Smooth muscle cell (in vitro differentiated cells): Measurements from ENCODE around the gene FBXL17. TPM values are rescaled to one million over a fixed set of nuclear protein-coding genes. Genes with fewer than 3 reads are reported as not detected.

ENCODE experiments used
- DNase-seq: peaks from one replicate; lab custom pipeline; 2025; ENCODE audit not compliant: unreplicated experiment; lab: John Stamatoyannopoulos, UW
- H2AFZ ChIP-seq: fragments of 200-600 bp; sonication (generic); 2 replicates; pipeline ENCODE4 v1.6.0; 2016; ENCODE audit warnings: antibody characterized with exemption, low read depth, mild to moderate bottlenecking
- H3F3A ChIP-seq: fragments of 200-600 bp; sonication (generic); 2 replicates; pipeline ENCODE4 v1.6.0; 2017; ENCODE audit warnings: antibody characterized with exemption, low read depth
- H3K27ac ChIP-seq: fragments of 200-600 bp; sonication (generic); 2 replicates; pipeline ENCODE4 v1.5.1; 2016; ENCODE audit warnings: low read depth, mild to moderate bottlenecking
- H3K27me3 ChIP-seq: fragments of 200-600 bp; sonication (generic); 2 replicates; pipeline ENCODE4 v1.6.1; 2016; ENCODE audit warnings: low read depth, mild to moderate bottlenecking
- H3K36me3 ChIP-seq: fragments of 200-600 bp; sonication (generic); 2 replicates; pipeline ENCODE4 v1.5.1; 2016; ENCODE audit warnings: low read depth
- H3K4me1 ChIP-seq: fragments of 200-600 bp; sonication (generic); 2 replicates; pipeline ENCODE4 v1.5.1; 2016; ENCODE audit warnings: low read depth
- H3K4me2 ChIP-seq: fragments of 200-600 bp; sonication (generic); 2 replicates; pipeline ENCODE4 v1.6.0; 2016; ENCODE audit warnings: mild to moderate bottlenecking
- H3K4me3 ChIP-seq: fragments of 200-600 bp; sonication (generic); 2 replicates; pipeline ENCODE4 v1.5.1; 2016; ENCODE audit warnings: mild to moderate bottlenecking
- H3K79me2 ChIP-seq: fragments of 200-600 bp; sonication (generic); 2 replicates; pipeline ENCODE4 v1.6.0; 2016; ENCODE audit warnings: low read depth, mild to moderate bottlenecking
- H3K9ac ChIP-seq: fragments of 200-600 bp; sonication (generic); 2 replicates; pipeline ENCODE4 v1.6.0; 2016; ENCODE audit warnings: low read depth
- H3K9me3 ChIP-seq: fragments of 200-600 bp; sonication (generic); replicated peaks from 2 replicates; pipeline ENCODE4 v1.5.1; 2016; ENCODE audit warnings: low read depth
- H4K20me1 ChIP-seq: fragments of 200-600 bp; sonication (generic); 2 replicates; pipeline ENCODE4 v1.6.0; 2016; ENCODE audit warnings: low read depth
- CTCF ChIP-seq: fragments of 200-600 bp; sonication (generic); IDR thresholded peaks from 2 replicates; pipeline ENCODE4 v1.5.1; 2017; ENCODE audit warnings: borderline replicate concordance, mild to moderate bottlenecking, antibody characterized with exemption; ENCODE audit not compliant: insufficient read depth, poor library complexity, severe bottlenecking
- WGBS: methylation state at CpG from one replicate; pipeline ENCODE4 v1.1.7; 2016; ENCODE audit warnings: low lambda C conversion rate; 5-methylcytosine and 5-hydroxymethylcytosine counted together
- polyA plus RNA-seq: library from polyadenylated mRNA; unstranded; fragments of >200 nt; fragmentation: Nextera tagmentation; extraction: Ambion mirVana; gene quantifications from 2 replicates; pipeline ENCODE4 v1.2.1, GENCODE V29; 2016
- total RNA-seq: library from RNA; depleted of rRNA; stranded (reverse); fragments of >200 nt; gene quantifications from 2 replicates; pipeline ENCODE4 v1.2.3, GENCODE V29; 2014

FBXL17 gene
- total and polyA plus RNA-seq, 2 experiments from 2014 or later, result 5.4 to 16.0 TPM

GRCh38 chr5:108356286-108356685 lies 25.6 kb downstream of the FBXL17 start:
- H3K9ac ChIP-seq, result no peak overlapping the region
- no peak for TF ChIP-seq CTCF
- H3K9me3 ChIP-seq, result no peaks in the 10 kb centered on the region
- no peaks in the 10 kb centered on the region for H3K27me3 ChIP-seq
- DNase-seq, result no peak
- H2AFZ ChIP-seq, result no peak overlapping the region
- H3K4me1 ChIP-seq, result no peaks in the 10 kb centered on the region
- H3K36me3 ChIP-seq, result no peaks in the 10 kb centered on the region
- no peak overlapping the region for H3K27ac ChIP-seq
- H3K4me3 ChIP-seq, result no peak overlapping the region
- 100% methylated on average over 1 of the region's 1 CpG for WGBS
- no peaks in the 10 kb centered on the region for H3F3A ChIP-seq
- H3K79me2 ChIP-seq, result no peaks in the 10 kb centered on the region
- H3K4me2 ChIP-seq, result no peak overlapping the region
- H4K20me1 ChIP-seq, result no peaks in the 10 kb centered on the region

GRCh38 chr5:108353087-108353486 lies 28.8 kb downstream of the FBXL17 start:
- Histone ChIP-seq H3K27ac (no peak overlapping the region), H3K4me3 (no peak overlapping the region), H3K27me3 (no peaks in the 10 kb centered on the region), H3K79me2 (no peaks in the 10 kb centered on the region), H3K9me3 (no peaks in the 10 kb centered on the region), H3K9ac (no peak overlapping the region), H4K20me1 (no peaks in the 10 kb centered on the region), H3K4me1 (no peaks in the 10 kb centered on the region), H3K36me3 (no peaks in the 10 kb centered on the region), H3F3A (no peaks in the 10 kb centered on the region), H2AFZ (no peak overlapping the region), H3K4me2 (no peak overlapping the region)
- DNase-seq, result no peak
- 95% methylated on average over 3 of the region's 3 CpGs for WGBS
- no peak for TF ChIP-seq CTCF

- no peak overlapping the region for H3K9ac ChIP-seq
- 88% methylated on average over 2 of the region's 2 CpGs for WGBS
- H2AFZ ChIP-seq, result no peak overlapping the region
- no peak overlapping the region for H3K4me2 ChIP-seq
- H4K20me1 ChIP-seq, result peaks cover 5% of the 10 kb centered on the region
- no peak overlapping the region for H3K27ac ChIP-seq
- H3K79me2 ChIP-seq, result no peaks in the 10 kb centered on the region
- no peak overlapping the region for H3K4me3 ChIP-seq
- no peaks in the 10 kb centered on the region for H3F3A ChIP-seq
- no peaks in the 10 kb centered on the region for H3K4me1 ChIP-seq
- H3K9me3 ChIP-seq, result no peaks in the 10 kb centered on the region
- peak; percentile 51 for TF ChIP-seq CTCF
- no peak for DNase-seq
- H3K36me3 ChIP-seq, result no peaks in the 10 kb centered on the region
- no peaks in the 10 kb centered on the region for H3K27me3 ChIP-seq
Measured at GRCh38 chr5:108345541-108346171, 36.2 kb downstream of the FBXL17 start.

GRCh38 chr5:108344103-108344822 lies 37.6 kb downstream of the FBXL17 start:
- no peaks in the 10 kb centered on the region for H3K27me3 ChIP-seq
- no peak overlapping the region for H3K4me2 ChIP-seq
- DNase-seq, result no peak
- H3K9me3 ChIP-seq, result no peaks in the 10 kb centered on the region
- no peak overlapping the region for H3K27ac ChIP-seq
- H3K9ac ChIP-seq, result no peak overlapping the region
- H3F3A ChIP-seq, result no peaks in the 10 kb centered on the region
- WGBS, result 94% methylated on average over 5 of the region's 5 CpGs
- peaks cover 5% of the 10 kb centered on the region for H4K20me1 ChIP-seq
- no peaks in the 10 kb centered on the region for H3K36me3 ChIP-seq
- H3K4me3 ChIP-seq, result no peak overlapping the region
- H2AFZ ChIP-seq, result no peak overlapping the region
- no peaks in the 10 kb centered on the region for H3K4me1 ChIP-seq
- H3K79me2 ChIP-seq, result no peaks in the 10 kb centered on the region
- no peak for TF ChIP-seq CTCF
